ENCODE data around the gene TBXAS1.

GRCh38 chr7:140023728-140024127 lies 194.7 kb downstream of the TBXAS1 start:
- TF ChIP-seq CTCF (IDR thresholded peaks at IDR 0.05; ENCODE audit: low read depth, low read length, poor library complexity, severe bottlenecking) (no peak), EZH2phosphoT487 (IDR thresholded peaks at IDR 0.05; ENCODE audit: borderline replicate concordance, low read length) (no peak)

Data from DOHH2 (cell line).